Measurements from ENCODE around the gene SLC35F6. TPM values are rescaled to one million over a fixed set of nuclear protein-coding genes. Genes with fewer than 3 reads are reported as not detected.

The SLC35F6 gene
- total and polyA plus RNA-seq, 11 donors = 14.4 to 70.5 (median 27.2) TPM

DNA sequence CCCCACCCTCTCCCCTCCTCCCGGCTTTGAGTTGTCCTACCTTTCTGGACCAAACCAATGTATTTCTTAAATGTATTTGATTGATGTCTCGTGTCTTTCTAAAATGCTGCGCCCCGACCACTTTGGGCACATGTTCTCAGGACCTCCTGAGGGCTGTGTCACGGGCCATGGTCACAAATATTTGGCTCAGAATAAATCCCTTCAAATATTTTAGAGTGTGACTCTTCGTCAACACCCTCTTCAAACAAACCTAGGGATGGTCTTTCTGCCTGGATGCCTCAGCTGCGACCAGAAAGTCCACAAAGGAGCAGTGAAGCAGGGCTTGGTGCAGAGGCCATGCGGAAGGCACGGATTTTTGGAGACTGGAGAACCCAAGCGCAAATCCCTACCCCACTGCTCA is 1.1 kb upstream of the SLC35F6 start:
- Histone ChIP-seq H3K4me1 (peaks cover 3 to 50% (median 26%) of the 10 kb centered on the region in 12 donors), H3K27me3 (no peaks in the 10 kb centered on the region), H3K27ac (no peak overlapping the region), H3K9me3 (no peaks in the 10 kb centered on the region), H3K36me3 (peaks cover 0 to 8% (median 0%) of the 10 kb centered on the region in 9 donors), H3K4me3 (no peak overlapping the region)
- 92 to 97% (median 94%) methylated on average over 7 to 10 of the region's 10 CpGs for WGBS, 4 donors
- ATAC-seq (no peak), DNase-seq (no peak)
- intact Hi-C loops (cut with DNase I) = no loop called here
- no peak for TF ChIP-seq POLR2A (IDR thresholded peaks at IDR 0.05)
- TF ChIP-seq, protein P1, sequence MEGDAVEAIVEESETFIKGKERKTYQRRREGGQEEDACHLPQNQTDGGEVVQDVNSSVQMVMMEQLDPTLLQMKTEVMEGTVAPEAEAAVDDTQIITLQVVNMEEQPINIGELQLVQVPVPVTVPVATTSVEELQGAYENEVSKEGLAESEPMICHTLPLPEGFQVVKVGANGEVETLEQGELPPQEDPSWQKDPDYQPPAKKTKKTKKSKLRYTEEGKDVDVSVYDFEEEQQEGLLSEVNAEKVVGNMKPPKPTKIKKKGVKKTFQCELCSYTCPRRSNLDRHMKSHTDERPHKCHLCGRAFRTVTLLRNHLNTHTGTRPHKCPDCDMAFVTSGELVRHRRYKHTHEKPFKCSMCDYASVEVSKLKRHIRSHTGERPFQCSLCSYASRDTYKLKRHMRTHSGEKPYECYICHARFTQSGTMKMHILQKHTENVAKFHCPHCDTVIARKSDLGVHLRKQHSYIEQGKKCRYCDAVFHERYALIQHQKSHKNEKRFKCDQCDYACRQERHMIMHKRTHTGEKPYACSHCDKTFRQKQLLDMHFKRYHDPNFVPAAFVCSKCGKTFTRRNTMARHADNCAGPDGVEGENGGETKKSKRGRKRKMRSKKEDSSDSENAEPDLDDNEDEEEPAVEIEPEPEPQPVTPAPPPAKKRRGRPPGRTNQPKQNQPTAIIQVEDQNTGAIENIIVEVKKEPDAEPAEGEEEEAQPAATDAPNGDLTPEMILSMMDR (IDR thresholded peaks at IDR 0.05) = no peak

DNA sequence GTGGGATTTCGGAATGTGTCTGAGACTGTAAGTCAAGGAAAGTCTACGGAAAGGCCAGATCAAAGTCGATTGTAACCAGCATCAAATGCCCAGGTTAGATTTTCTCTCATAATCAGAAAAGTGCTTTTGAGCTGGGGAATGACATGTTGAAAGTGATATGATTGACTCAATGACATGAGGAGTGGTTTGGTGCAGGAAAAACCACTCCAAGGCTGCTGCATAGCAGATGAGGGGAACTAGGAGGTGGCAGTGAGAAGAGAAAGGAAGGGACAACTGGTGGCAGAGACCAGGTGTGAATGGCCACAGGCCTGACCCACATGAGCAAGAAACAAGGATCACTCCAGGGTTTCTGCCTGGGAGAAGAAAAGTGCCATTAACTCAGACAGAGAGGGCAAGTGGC is 822 bp downstream of the SLC35F6 start:
- no peak for TF ChIP-seq POLR2A (IDR thresholded peaks at IDR 0.05)
- TF ChIP-seq, protein P1 (IDR thresholded peaks at IDR 0.05) = no peak
- WGBS, 4 donors = 22 to 43% (median 26%) methylated on average over 3 of the region's 3 CpGs
- Histone ChIP-seq H3K9me3 (no peaks in the 10 kb centered on the region), H3K36me3 (peaks cover 0 to 9% (median 0%) of the 10 kb centered on the region in 9 donors), H3K27ac (peak overlapping the region; percentile 84 to 96 (median 91)), H3K4me3 (peak overlapping the region; percentile 69 to 97 (median 86)), H3K4me1 (peaks cover 7 to 61% (median 35%) of the 10 kb centered on the region in 12 donors), H3K27me3 (no peaks in the 10 kb centered on the region)
- no peak for DNase-seq
- no peak for ATAC-seq
- intact Hi-C loops (cut with DNase I) = no loop called here

DNA sequence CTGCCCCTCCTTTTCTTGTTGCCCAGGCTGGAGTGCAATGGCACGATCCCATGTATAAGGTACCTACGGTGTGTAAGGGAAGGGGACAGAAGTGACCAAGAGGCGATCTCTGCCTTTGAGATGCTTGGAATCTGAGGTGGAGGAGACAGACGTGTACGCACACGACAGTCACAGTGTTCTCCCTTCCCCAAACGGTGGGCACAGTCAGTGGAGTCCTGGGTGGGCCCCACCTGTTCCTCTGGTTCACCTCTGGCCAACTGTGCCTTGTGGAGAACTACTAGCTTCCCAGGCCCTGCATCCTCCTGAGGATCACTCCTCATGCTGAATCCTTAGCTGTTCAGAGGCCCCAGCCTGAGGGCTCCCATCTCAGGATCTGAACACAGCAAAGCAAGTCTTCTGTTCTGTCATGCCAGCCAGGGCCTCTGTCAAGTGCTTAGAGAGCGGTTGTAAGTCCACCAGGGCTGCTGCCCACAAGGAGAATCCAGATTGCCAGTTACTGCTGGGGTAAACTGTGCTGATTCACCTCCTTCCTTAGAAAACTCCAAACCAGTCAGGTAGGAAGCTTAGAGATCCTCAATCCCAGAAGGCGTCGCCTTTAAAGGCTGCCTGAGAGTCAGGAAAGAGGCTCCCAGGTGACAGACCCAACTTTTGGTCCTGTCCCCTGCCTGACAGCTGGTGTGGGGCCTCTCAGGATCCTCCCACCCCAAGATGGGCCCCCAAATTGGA is 1.6 kb downstream of the SLC35F6 start:
- WGBS, 4 donors = 86 to 93% (median 90%) methylated on average over 10 of the region's 10 CpGs
- intact Hi-C loops (cut with DNase I) = no loop called here

DNA sequence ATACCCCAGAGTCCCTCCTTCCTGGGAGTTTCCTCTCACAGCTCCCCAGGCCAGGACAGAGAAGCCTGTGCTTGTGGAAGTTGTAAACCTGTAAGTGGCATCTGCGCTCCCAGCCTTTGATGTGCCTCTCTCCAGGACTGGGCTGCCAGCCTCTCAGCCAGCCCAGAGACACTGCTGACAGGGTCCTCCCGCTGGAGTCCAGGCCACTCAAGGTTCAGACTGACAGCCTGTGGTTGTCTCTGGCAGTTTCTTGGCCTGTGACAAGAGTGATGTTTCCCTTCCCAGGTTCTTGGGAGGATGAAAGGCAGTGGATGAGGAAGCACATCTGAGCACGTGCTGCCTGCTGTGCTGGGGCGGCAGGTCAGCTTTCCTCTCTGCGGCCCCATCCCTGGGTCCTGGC is 3.0 kb downstream of the SLC35F6 start:
- no peak for TF ChIP-seq POLR2A (IDR thresholded peaks at IDR 0.05)
- TF ChIP-seq, protein P1 (IDR thresholded peaks at IDR 0.05) = no peak
- intact Hi-C loops (cut with DNase I) = no loop called here
- no peak for DNase-seq
- peaks cover 21 to 84% (median 57%) of the 10 kb centered on the region in 12 donors for H3K4me1 ChIP-seq
- 77 to 82% (median 78%) methylated on average over 4 to 5 of the region's 5 CpGs for WGBS, 4 donors
- H3K27ac ChIP-seq = peak overlapping the region in 4 of 12 donors; percentile 14 to 91 (median 18)
- H3K27me3 ChIP-seq = no peaks in the 10 kb centered on the region
- ATAC-seq = no peak
- no peak overlapping the region for H3K4me3 ChIP-seq
- H3K9me3 ChIP-seq = no peaks in the 10 kb centered on the region
- peaks cover 0 to 13% (median 0%) of the 10 kb centered on the region in 9 donors for H3K36me3 ChIP-seq

More for the DNA sequence above, 1.6 kb downstream of the SLC35F6 start:
- Histone ChIP-seq H3K4me3 (peak overlapping the region in 10 of 12 donors; percentile 69 to 97 (median 85)), H3K9me3 (no peaks in the 10 kb centered on the region), H3K36me3 (peaks cover 0 to 13% (median 0%) of the 10 kb centered on the region in 9 donors), H3K4me1 (peaks cover 9 to 69% (median 42%) of the 10 kb centered on the region in 12 donors), H3K27me3 (no peaks in the 10 kb centered on the region), H3K27ac (peak overlapping the region in 7 of 12 donors; percentile 85 to 96 (median 94))
- TF ChIP-seq, protein P1 (IDR thresholded peaks at IDR 0.05) = no peak
- no peak for TF ChIP-seq POLR2A (IDR thresholded peaks at IDR 0.05)
- ATAC-seq (no peak), DNase-seq (no peak)

All from heart left ventricle (tissue), 16 donors.